H1 (cell line): Measurements from ENCODE around the gene GRHL3. TPM values are rescaled to one million over a fixed set of nuclear protein-coding genes. Genes with fewer than 3 reads are reported as not detected.
A peak's percentile ranks its signal among the peaks of the same experiment; 100 is the strongest.

Experiments used
- CTCF ChIA-PET: fragments of 300-600 bp; sonication (Branson Sonifier 250); formaldehyde crosslinking; loops from one replicate; lab custom pipeline; 2021; ENCODE audit not compliant: partially characterized antibody; lab: Charles Lee
- POLR2A ChIA-PET: fragments of 300-600 bp; sonication (Branson Sonifier 250); formaldehyde crosslinking; loops from one replicate; lab custom pipeline; 2021; ENCODE audit warnings: inconsistent platforms; ENCODE audit not compliant: partially characterized antibody; lab: Charles Lee
- DNase-seq, 2 experiments: peaks; one replicate each; pipeline versions ENCODE4 v3.0.0 to v3.0.0-alpha.2; 2010 to 2022; ENCODE audit warnings: low spot score in 2 of 2, low read depth in 1 of 2, mixed read lengths in 1 of 2
- FAIRE-seq: peaks from 2 replicates; lab custom pipeline; 2011; peaks lifted over from hg19 to GRCh38; lab: Jason Lieb, UNC
- H2AFZ ChIP-seq: 2 replicates; pipeline ENCODE4 v1.8.1; 2012; ENCODE audit warnings: low read length, inconsistent platforms
- H2AK5ac ChIP-seq: 2 replicates; pipeline ENCODE4 v1.6.1; 2013; ENCODE audit warnings: low read depth, low read length
- H2BK120ac ChIP-seq: replicated peaks from 2 replicates; pipeline ENCODE3; 2013; ENCODE audit warnings: low read depth, low read length, inconsistent platforms
- H2BK12ac ChIP-seq: 2 replicates; pipeline ENCODE4 v1.6.1; 2013; ENCODE audit warnings: low read depth, low read length
- H2BK15ac ChIP-seq: 2 replicates; pipeline ENCODE4 v1.6.1; 2013; ENCODE audit warnings: low read length
- H2BK20ac ChIP-seq: 2 replicates; pipeline ENCODE4 v1.6.1; 2013; ENCODE audit warnings: low read length
- H2BK5ac ChIP-seq: 2 replicates; pipeline ENCODE4 v1.6.1; 2013; ENCODE audit warnings: low read depth, low read length
- H3K14ac ChIP-seq: 2 replicates; pipeline ENCODE4 v1.6.1; 2013; ENCODE audit warnings: inconsistent platforms; ENCODE audit not compliant: insufficient read length
- H3K18ac ChIP-seq: 2 replicates; pipeline ENCODE4 v1.6.1; 2013; ENCODE audit warnings: low read length; ENCODE audit errors: extremely low read depth
- H3K23ac ChIP-seq: 2 replicates; pipeline ENCODE4 v1.6.1; 2013; ENCODE audit warnings: inconsistent platforms; ENCODE audit not compliant: insufficient read length
- H3K23me2 ChIP-seq: 2 replicates; pipeline ENCODE4 v1.6.1; 2013; ENCODE audit warnings: low read depth, low read length
- H3K27ac ChIP-seq: 2 replicates; pipeline ENCODE4 v1.6.1; 2011; ENCODE audit warnings: low read depth, low read length, inconsistent platforms
- H3K27me3 ChIP-seq, 4 experiments: replicated peaks in 1 of 4; 1 replicate in 1 of 4; 2 replicates in 3 of 4; pipeline versions ENCODE4 v1.6.1 to v1.8.1; 2011 to 2013; ENCODE audit warnings: low read length in 3 of 4, mild to moderate bottlenecking in 3 of 4, inconsistent platforms in 2 of 4, mixed read lengths in 2 of 4, moderate library complexity in 1 of 4; ENCODE audit not compliant: control insufficient read depth in 3 of 4, insufficient read depth in 3 of 4; ENCODE audit errors: extremely low read depth in 1 of 4
- H3K36me3 ChIP-seq, 4 experiments: 2 replicates each; pipeline versions ENCODE4 v1.6.1 to v1.8.1; 2011 to 2013; ENCODE audit warnings: mild to moderate bottlenecking in 4 of 4, low read length in 3 of 4, moderate library complexity in 2 of 4, control low read depth in 1 of 4, inconsistent platforms in 1 of 4; ENCODE audit not compliant: insufficient read depth in 4 of 4, control insufficient read depth in 2 of 4
- H3K4ac ChIP-seq: replicated peaks from 2 replicates; pipeline ENCODE3; 2013; ENCODE audit warnings: low read length, low read depth, mixed read lengths, inconsistent platforms; ENCODE audit not compliant: insufficient read length
- H3K4me1 ChIP-seq, 4 experiments: replicated peaks in 1 of 4; 1 replicate in 1 of 4; 2 replicates in 3 of 4; pipeline versions ENCODE4 v1.6.1 to v1.8.1; 2011 to 2013; ENCODE audit warnings: low read length in 3 of 4, inconsistent platforms in 2 of 4, mixed read lengths in 1 of 4; ENCODE audit not compliant: insufficient read depth in 4 of 4, control insufficient read depth in 3 of 4
- H3K4me2 ChIP-seq, 2 experiments: 2 replicates each; pipeline versions ENCODE4 v1.6.1 to v1.8.1; 2011 to 2013; ENCODE audit warnings: low read depth in 2 of 2, low read length in 2 of 2, control low read depth in 1 of 2, inconsistent platforms in 1 of 2, mild to moderate bottlenecking in 1 of 2; ENCODE audit not compliant: insufficient read depth in 1 of 2
- H3K4me3 ChIP-seq, 4 experiments: fragments of 200-600, 300-600 bp in 1 of 4; sonication (generic), shearing (Covaris generic), sonication (Bioruptor Twin) in 1 of 4; 2 replicates each; pipeline versions ENCODE4 v1.5.1 to v1.8.1; 2011 to 2016; ENCODE audit warnings: low read length in 4 of 4, low read depth in 3 of 4, control low read depth in 2 of 4, inconsistent platforms in 2 of 4, mild to moderate bottlenecking in 2 of 4, mixed read lengths in 1 of 4, moderate library complexity in 1 of 4; ENCODE audit not compliant: insufficient read depth in 2 of 4; ENCODE audit errors: extremely low read depth in 1 of 4
- H3K56ac ChIP-seq: replicated peaks from 2 replicates; pipeline ENCODE3; 2013; ENCODE audit warnings: low read depth, mild to moderate bottlenecking, mixed read lengths, low read length, inconsistent platforms; ENCODE audit not compliant: insufficient read length
- H3K79me1 ChIP-seq: 2 replicates; pipeline ENCODE4 v1.6.1; 2013; ENCODE audit warnings: low read depth, low read length, control low read depth
- H3K79me2 ChIP-seq, 2 experiments: 2 replicates each; pipeline versions ENCODE4 v1.6.1 to v1.8.1; 2012 to 2013; ENCODE audit warnings: low read length in 2 of 2, mild to moderate bottlenecking in 2 of 2, inconsistent platforms in 1 of 2; ENCODE audit not compliant: insufficient read depth in 2 of 2, control insufficient read depth in 1 of 2
- H3K9ac ChIP-seq, 4 experiments: replicated peaks in 1 of 4; 1 replicate in 1 of 4; 2 replicates in 3 of 4; pipeline versions ENCODE4 v1.6.1 to v1.8.1; 2011 to 2013; ENCODE audit warnings: low read depth in 3 of 4, low read length in 3 of 4, control low read depth in 2 of 4, mild to moderate bottlenecking in 2 of 4, moderate library complexity in 2 of 4, inconsistent platforms in 1 of 4; ENCODE audit errors: extremely low read depth in 1 of 4
- H3K9me3 ChIP-seq, 2 experiments: 2 replicates each; pipeline versions ENCODE4 v1.6.1 to v1.8.1; 2012 to 2013; ENCODE audit warnings: mild to moderate bottlenecking in 2 of 2, moderate library complexity in 2 of 2, control low read depth in 1 of 2, inconsistent platforms in 1 of 2, low read depth in 1 of 2, low read length in 1 of 2, mixed read lengths in 1 of 2; ENCODE audit not compliant: insufficient read depth in 2 of 2
- H4K20me1 ChIP-seq, 2 experiments: replicated peaks in 1 of 2; 2 replicates each; pipeline versions ENCODE3 to v1.8.1; 2011 to 2013; ENCODE audit warnings: inconsistent platforms in 2 of 2, low read length in 2 of 2, mild to moderate bottlenecking in 1 of 2; ENCODE audit not compliant: insufficient read depth in 2 of 2, control insufficient read depth in 1 of 2
- H4K5ac ChIP-seq: 2 replicates; pipeline ENCODE4 v1.6.1; 2013; ENCODE audit warnings: low read length, low read depth, mixed read lengths, inconsistent platforms; ENCODE audit not compliant: insufficient read length
- H4K8ac ChIP-seq: 2 replicates; pipeline ENCODE4 v1.8.0; 2013; ENCODE audit warnings: mild to moderate bottlenecking, moderate library complexity, low read length, inconsistent platforms; ENCODE audit not compliant: insufficient read depth; ENCODE audit errors: extremely low read depth
- H4K91ac ChIP-seq: replicated peaks from 2 replicates; pipeline ENCODE3; 2013; ENCODE audit warnings: low read length, mixed read lengths, inconsistent platforms; ENCODE audit not compliant: insufficient read length
- PHF8 ChIP-seq: fragments of 200-600 bp; sonication (generic); conservative IDR thresholded peaks from 2 replicates; pipeline ENCODE4 v1.7.1; 2012; ENCODE audit warnings: low read depth, mild to moderate bottlenecking, inconsistent platforms, low read length, moderate library complexity
- WGBS, 2 experiments: shearing (Covaris generic) in 1 of 2; methylation state at CpG; one replicate each; pipeline versions ENCODE4 v1.1.6 to v1.1.7; 2013 to 2015; ENCODE audit warnings: low lambda C conversion rate in 2 of 2, mixed read lengths in 2 of 2, inconsistent platforms in 1 of 2, low coverage in 1 of 2, missing lambda C conversion rate in 1 of 2; ENCODE audit not compliant: insufficient replicate concordance in 2 of 2, insufficient coverage in 1 of 2, insufficient read length in 1 of 2; ENCODE audit errors: extremely low coverage in 1 of 2, missing lambda C conversion rate in 1 of 2; 5-methylcytosine and 5-hydroxymethylcytosine counted together
- polyA plus RNA-seq, 7 experiments: library from polyadenylated mRNA; depleted of rRNA in 3 of 7; stranded (reverse) in 5 of 7; unstranded in 2 of 7; fragments of >200 nt in 5 of 7; fragments of 200-250 nt in 2 of 7; gene quantifications; 1 replicate in 5 of 7; 2 replicates in 1 of 7; 4 replicates in 1 of 7; pipeline versions ENCODE4 v1.2.1 to v1.2.3, GENCODE V29; 2011 to 2013; ENCODE audit warnings: missing spikeins in 2 of 7, mixed read lengths in 2 of 7
- total RNA-seq: library from RNA; stranded (reverse); fragmentation: NEBNext Ultra II Directional; extraction: Animal tissue kit (Norgen Biotek cat#: 25700); gene quantifications from 2 replicates; pipeline ENCODE4 v1.2.1, GENCODE V29; 2021

The GRHL3 gene
- total and polyA plus RNA-seq, 2 of the 8 experiments (the other 6 are each of a cell fraction or from before 2014, with no cell fraction given), result 0.80 to 1.8 TPM

GRCh38 chr1:24340770-24341169 lies 21.6 kb downstream of the GRHL3 start:
- no peak overlapping the region for H2BK120ac ChIP-seq
- 0 out of 2 replicates have a peak overlapping the region, but pooled peaks have one; percentile 71 for H2AK5ac ChIP-seq
- peak overlapping the region; percentile 52; the same call in 1 of the 2 replicates for H2BK5ac ChIP-seq
- no peak overlapping the region; the same call in none of the 2 replicates for H4K8ac ChIP-seq
- H4K20me1 ChIP-seq, result no peaks in the 10 kb centered on the region
- H3K36me3 ChIP-seq, result no peaks in the 10 kb centered on the region; a peak in 1 of 8 replicates
- no peak overlapping the region for H2AFZ ChIP-seq
- no peak for TF ChIP-seq PHF8
- H2BK20ac ChIP-seq, result peak overlapping the region; percentile 90; the same call in 1 of the 2 replicates
- no peak overlapping the region for H3K4me2 ChIP-seq
- no peak overlapping the region for H3K14ac ChIP-seq
- peak overlapping the region; percentile 16 for H4K91ac ChIP-seq
- H3K79me2 ChIP-seq, result no peaks in the 10 kb centered on the region
- H3K9me3 ChIP-seq, result no peaks in the 10 kb centered on the region
- no peaks in the 10 kb centered on the region for H3K23me2 ChIP-seq
- no peak overlapping the region for H3K27ac ChIP-seq
- no peak overlapping the region for H3K9ac ChIP-seq
- peak overlapping the region; percentile 25 for H3K18ac ChIP-seq
- H3K79me1 ChIP-seq, result no peaks in the 10 kb centered on the region
- H2BK15ac ChIP-seq, result peak overlapping the region; percentile 72; the same call in 1 of the 2 replicates
- peak overlapping the region; percentile 82; the same call in 1 of the 2 replicates for H2BK12ac ChIP-seq
- CTCF ChIA-PET, result interaction anchor here (0.8 to 4.8 kb wide), 13 partner anchors 10 to 186 kb away, joined by 3 to 22 read pairs (median 4); no protein-coding TSS in a partner anchor
- no peak overlapping the region for H3K4me3 ChIP-seq
- H3K23ac ChIP-seq, result no peak overlapping the region
- H3K27me3 ChIP-seq, result no peaks in the 10 kb centered on the region
- H3K4me1 ChIP-seq, result peaks cover 0 to 36% (median 24%) of the 10 kb centered on the region in 4 experiments; a peak in 6 of 7 replicates
- no peak overlapping the region for H4K5ac ChIP-seq
- no peak overlapping the region for H3K4ac ChIP-seq
- FAIRE-seq, result no peak
- DNase-seq, result no peak
- POLR2A ChIA-PET, result interaction anchor here (0.9 to 1.4 kb wide), 2 partner anchors 19 to 52 kb away, joined by 3 read pairs; no protein-coding TSS in a partner anchor
- no peak overlapping the region for H3K56ac ChIP-seq
- WGBS, 2 experiments, result 70% methylated on average over 8 of the region's 8 CpGs; no CpG with 5 or more reads in 1 of the 2 experiments
